ENCODE results near the gene CENPC. TPM values are rescaled to one million over a fixed set of nuclear protein-coding genes. Genes with fewer than 3 reads are reported as not detected.

CENPC gene
- total RNA-seq, 1 experiment from 2014 or later: 12.9 TPM

- H3K27me3 Mint-ChIP-seq (ENCODE audit: unreplicated experiment): no peaks in the 10 kb centered on the region
- no peaks in the 10 kb centered on the region for H3K36me3 Mint-ChIP-seq (ENCODE audit: insufficient read depth, unreplicated experiment)
- TF ChIP-seq, protein P1, sequence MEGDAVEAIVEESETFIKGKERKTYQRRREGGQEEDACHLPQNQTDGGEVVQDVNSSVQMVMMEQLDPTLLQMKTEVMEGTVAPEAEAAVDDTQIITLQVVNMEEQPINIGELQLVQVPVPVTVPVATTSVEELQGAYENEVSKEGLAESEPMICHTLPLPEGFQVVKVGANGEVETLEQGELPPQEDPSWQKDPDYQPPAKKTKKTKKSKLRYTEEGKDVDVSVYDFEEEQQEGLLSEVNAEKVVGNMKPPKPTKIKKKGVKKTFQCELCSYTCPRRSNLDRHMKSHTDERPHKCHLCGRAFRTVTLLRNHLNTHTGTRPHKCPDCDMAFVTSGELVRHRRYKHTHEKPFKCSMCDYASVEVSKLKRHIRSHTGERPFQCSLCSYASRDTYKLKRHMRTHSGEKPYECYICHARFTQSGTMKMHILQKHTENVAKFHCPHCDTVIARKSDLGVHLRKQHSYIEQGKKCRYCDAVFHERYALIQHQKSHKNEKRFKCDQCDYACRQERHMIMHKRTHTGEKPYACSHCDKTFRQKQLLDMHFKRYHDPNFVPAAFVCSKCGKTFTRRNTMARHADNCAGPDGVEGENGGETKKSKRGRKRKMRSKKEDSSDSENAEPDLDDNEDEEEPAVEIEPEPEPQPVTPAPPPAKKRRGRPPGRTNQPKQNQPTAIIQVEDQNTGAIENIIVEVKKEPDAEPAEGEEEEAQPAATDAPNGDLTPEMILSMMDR (IDR thresholded peaks at IDR 0.05; ENCODE audit: unreplicated experiment): no peak
- no TSS peak for BruUV-seq (replicated peaks)
- CTCF ChIA-PET: no interaction called here
- H3K4me1 Mint-ChIP-seq (ENCODE audit: low read depth, unreplicated experiment): no peaks in the 10 kb centered on the region
- no peak overlapping the region for H3K4me3 Mint-ChIP-seq (ENCODE audit: low read depth, unreplicated experiment)
- no peak overlapping the region for H3K27ac Mint-ChIP-seq (ENCODE audit: unreplicated experiment)
- no peaks in the 10 kb centered on the region for H3K9me3 Mint-ChIP-seq (ENCODE audit: low read depth, unreplicated experiment)
- no peak for DNase-seq
- intact Hi-C loops (cut with micrococcal nuclease; ENCODE audit: unreplicated experiment): no loop called here
These were observed 25.2 kb upstream of the CENPC start for GRCh38 chr4:67570537-67570936.

GRCh38 chr4:67568820-67569219, 23.5 kb upstream of the CENPC start:
- Mint-ChIP-seq H3K27me3 (ENCODE audit: unreplicated experiment) (no peaks in the 10 kb centered on the region), H3K36me3 (ENCODE audit: insufficient read depth, unreplicated experiment) (no peaks in the 10 kb centered on the region), H3K9me3 (ENCODE audit: low read depth, unreplicated experiment) (no peaks in the 10 kb centered on the region), H3K4me3 (ENCODE audit: low read depth, unreplicated experiment) (no peak overlapping the region), H3K27ac (ENCODE audit: unreplicated experiment) (no peak overlapping the region), H3K4me1 (ENCODE audit: low read depth, unreplicated experiment) (no peaks in the 10 kb centered on the region)
- TF ChIP-seq, protein P1 (IDR thresholded peaks at IDR 0.05; ENCODE audit: unreplicated experiment): no peak
- CTCF ChIA-PET: interaction anchor here (0.8 kb wide), 1 partner anchor 29 kb away, joined by 3 read pairs; no protein-coding TSS in a partner anchor
- no peak for DNase-seq
- intact Hi-C loops (cut with micrococcal nuclease; ENCODE audit: unreplicated experiment): no loop called here
- no TSS peak for BruUV-seq (replicated peaks)

DNA sequence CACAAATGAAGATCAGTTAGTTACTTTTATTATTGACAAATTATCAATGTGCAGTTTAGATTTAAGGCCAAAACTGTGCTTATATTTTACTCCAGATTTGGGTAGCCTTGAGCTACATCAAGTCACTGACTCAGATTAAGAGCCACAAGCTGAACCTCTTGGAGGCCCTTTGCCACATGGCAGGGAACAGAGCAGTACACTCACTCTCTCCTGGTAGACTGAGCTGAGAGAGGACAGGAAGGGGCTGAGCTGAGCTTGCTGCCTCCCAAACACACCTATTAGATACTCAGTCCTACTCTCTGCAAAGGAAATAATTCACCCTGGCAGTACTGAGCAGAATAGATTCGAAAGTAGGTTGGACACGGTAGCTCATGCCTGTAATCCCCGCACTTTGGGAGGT, 21.0 kb upstream of the CENPC start:
- no peak for DNase-seq
- CTCF ChIA-PET: no interaction called here
- peaks cover 7% of the 10 kb centered on the region for H3K36me3 Mint-ChIP-seq (ENCODE audit: insufficient read depth, unreplicated experiment)
- H3K4me1 Mint-ChIP-seq (ENCODE audit: low read depth, unreplicated experiment): no peaks in the 10 kb centered on the region
- H3K4me3 Mint-ChIP-seq (ENCODE audit: low read depth, unreplicated experiment): no peak overlapping the region
- H3K9me3 Mint-ChIP-seq (ENCODE audit: low read depth, unreplicated experiment): no peaks in the 10 kb centered on the region
- no peak overlapping the region for H3K27ac Mint-ChIP-seq (ENCODE audit: unreplicated experiment)
- intact Hi-C loops (cut with micrococcal nuclease; ENCODE audit: unreplicated experiment): no loop called here
- no peaks in the 10 kb centered on the region for H3K27me3 Mint-ChIP-seq (ENCODE audit: unreplicated experiment)
- BruUV-seq (replicated peaks): no TSS peak
- TF ChIP-seq, protein P1 (IDR thresholded peaks at IDR 0.05; ENCODE audit: unreplicated experiment): no peak

DNA sequence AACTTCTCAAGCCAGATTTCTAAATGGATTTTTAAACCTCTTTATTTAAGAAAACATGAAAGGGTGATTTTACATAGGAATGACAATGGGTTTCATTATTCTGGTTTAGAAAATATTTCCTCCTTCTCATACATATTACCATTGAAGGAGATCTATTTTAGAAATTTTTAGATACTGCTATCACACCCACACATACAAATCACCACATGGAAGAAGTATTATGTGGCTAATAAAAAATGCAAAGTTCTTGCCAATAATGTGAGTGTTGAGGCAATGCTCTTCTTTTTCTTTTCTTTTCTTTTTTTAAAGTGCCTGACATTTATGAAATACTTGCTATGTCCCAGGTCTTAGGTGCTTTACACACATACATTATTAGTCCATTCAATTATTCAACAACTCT, 20.0 kb upstream of the CENPC start:
- CTCF ChIA-PET: no interaction called here
- no TSS peak for BruUV-seq (replicated peaks)
- intact Hi-C loops (cut with micrococcal nuclease; ENCODE audit: unreplicated experiment): no loop called here
- Mint-ChIP-seq H3K9me3 (ENCODE audit: low read depth, unreplicated experiment) (no peaks in the 10 kb centered on the region), H3K4me1 (ENCODE audit: low read depth, unreplicated experiment) (no peaks in the 10 kb centered on the region), H3K27me3 (ENCODE audit: unreplicated experiment) (no peaks in the 10 kb centered on the region), H3K4me3 (ENCODE audit: low read depth, unreplicated experiment) (no peak overlapping the region), H3K27ac (ENCODE audit: unreplicated experiment) (no peak overlapping the region), H3K36me3 (ENCODE audit: insufficient read depth, unreplicated experiment) (peaks cover 7% of the 10 kb centered on the region)
- DNase-seq: no peak
- TF ChIP-seq, protein P1 (IDR thresholded peaks at IDR 0.05; ENCODE audit: unreplicated experiment): no peak
